Measurements from ENCODE around the gene HVCN1. TPM values are rescaled to one million over a fixed set of nuclear protein-coding genes. Genes with fewer than 3 reads are reported as not detected.

HVCN1 gene
- total RNA-seq, 1 experiment from 2014 or later, result 0.23 TPM

- Histone ChIP-seq H3K4me1 (no peaks in the 10 kb centered on the region), H3K36me3 (ENCODE audit: control insufficient read depth, insufficient read depth, low read length) (no peaks in the 10 kb centered on the region), H3K27me3 (replicated peaks; ENCODE audit: control insufficient read depth, insufficient read depth, low read length) (no peaks in the 10 kb centered on the region), H3K4me3 (ENCODE audit: low read depth, low read length) (no peak overlapping the region), H3K9me3 (no peaks in the 10 kb centered on the region)
- POLR2A ChIA-PET, result no interaction called here
- Mint-ChIP-seq H3K9me3 (ENCODE audit: unreplicated experiment) (no peaks in the 10 kb centered on the region), H3K4me1 (ENCODE audit: low read depth, unreplicated experiment) (peaks cover 8% of the 10 kb centered on the region), H3K27me3 (ENCODE audit: insufficient read depth, unreplicated experiment) (peaks cover 3% of the 10 kb centered on the region), H3K36me3 (ENCODE audit: insufficient read depth, unreplicated experiment) (no peaks in the 10 kb centered on the region), H3K27ac (ENCODE audit: unreplicated experiment) (no peak overlapping the region), H3K4me3 (ENCODE audit: unreplicated experiment) (no peak overlapping the region)
- CTCF ChIA-PET, result no interaction called here
- DNase-seq, result no peak
- BruUV-seq (replicated peaks), result no TSS peak
- no peak for TF ChIP-seq CTCF (IDR thresholded peaks at IDR 0.05; ENCODE audit: insufficient read depth in 1 of 2, low read depth in 1 of 2, low read length in 1 of 2, severe bottlenecking in 1 of 2, unreplicated experiment in 1 of 2)
- intact Hi-C loops (cut with micrococcal nuclease; ENCODE audit: unreplicated experiment), result no loop called here
Measured at GRCh38 chr12:110679201-110679600, 9.7 kb downstream of the HVCN1 start.

GRCh38 chr12:110677982-110678381, 10.9 kb downstream of the HVCN1 start:
- Histone ChIP-seq H3K9me3 (no peaks in the 10 kb centered on the region), H3K36me3 (ENCODE audit: control insufficient read depth, insufficient read depth, low read length) (no peaks in the 10 kb centered on the region), H3K27me3 (replicated peaks; ENCODE audit: control insufficient read depth, insufficient read depth, low read length) (no peaks in the 10 kb centered on the region), H3K4me1 (no peaks in the 10 kb centered on the region), H3K4me3 (ENCODE audit: low read depth, low read length) (no peak overlapping the region)
- Mint-ChIP-seq H3K36me3 (ENCODE audit: insufficient read depth, unreplicated experiment) (no peaks in the 10 kb centered on the region), H3K9me3 (ENCODE audit: unreplicated experiment) (no peaks in the 10 kb centered on the region), H3K27ac (ENCODE audit: unreplicated experiment) (no peak overlapping the region), H3K4me1 (ENCODE audit: low read depth, unreplicated experiment) (peaks cover 11% of the 10 kb centered on the region), H3K4me3 (ENCODE audit: unreplicated experiment) (no peak overlapping the region), H3K27me3 (ENCODE audit: insufficient read depth, unreplicated experiment) (peaks cover 3% of the 10 kb centered on the region)
- ChIA-PET CTCF (no interaction called here), POLR2A (no interaction called here)
- no TSS peak for BruUV-seq (replicated peaks)
- no peak for DNase-seq
- intact Hi-C loops (cut with micrococcal nuclease; ENCODE audit: unreplicated experiment), result no loop called here
- no peak for TF ChIP-seq CTCF (IDR thresholded peaks at IDR 0.05; ENCODE audit: insufficient read depth in 1 of 2, low read depth in 1 of 2, low read length in 1 of 2, severe bottlenecking in 1 of 2, unreplicated experiment in 1 of 2)

- ChIA-PET POLR2A (no interaction called here), CTCF (no interaction called here)
- Mint-ChIP-seq H3K27ac (ENCODE audit: unreplicated experiment) (no peak overlapping the region), H3K9me3 (ENCODE audit: unreplicated experiment) (no peaks in the 10 kb centered on the region), H3K4me1 (ENCODE audit: low read depth, unreplicated experiment) (peaks cover 11% of the 10 kb centered on the region), H3K4me3 (ENCODE audit: unreplicated experiment) (no peak overlapping the region), H3K27me3 (ENCODE audit: insufficient read depth, unreplicated experiment) (peaks cover 3% of the 10 kb centered on the region), H3K36me3 (ENCODE audit: insufficient read depth, unreplicated experiment) (no peaks in the 10 kb centered on the region)
- no peak for DNase-seq
- no peaks in the 10 kb centered on the region for H3K9me3 ChIP-seq
- TF ChIP-seq CTCF (IDR thresholded peaks at IDR 0.05; ENCODE audit: insufficient read depth in 1 of 2, low read depth in 1 of 2, low read length in 1 of 2, severe bottlenecking in 1 of 2, unreplicated experiment in 1 of 2), result no peak
- no peak overlapping the region for H3K4me3 ChIP-seq (ENCODE audit: low read depth, low read length)
- H3K27me3 ChIP-seq (replicated peaks; ENCODE audit: control insufficient read depth, insufficient read depth, low read length), result no peaks in the 10 kb centered on the region
- no TSS peak for BruUV-seq (replicated peaks)
- no peaks in the 10 kb centered on the region for H3K4me1 ChIP-seq
- intact Hi-C loops (cut with micrococcal nuclease; ENCODE audit: unreplicated experiment), result no loop called here
- H3K36me3 ChIP-seq (ENCODE audit: control insufficient read depth, insufficient read depth, low read length), result no peaks in the 10 kb centered on the region
Measured at GRCh38 chr12:110677206-110677911, 11.6 kb downstream of the HVCN1 start.

Measured in Caco-2 (cell line).